ENCODE data around the gene HIF1AN. TPM values are rescaled to one million over a fixed set of nuclear protein-coding genes. Genes with fewer than 3 reads are reported as not detected.

The HIF1AN gene
- total RNA-seq, 4 donors from 2014 or later = 17.7 to 25.7 (median 21.8) TPM

DNA sequence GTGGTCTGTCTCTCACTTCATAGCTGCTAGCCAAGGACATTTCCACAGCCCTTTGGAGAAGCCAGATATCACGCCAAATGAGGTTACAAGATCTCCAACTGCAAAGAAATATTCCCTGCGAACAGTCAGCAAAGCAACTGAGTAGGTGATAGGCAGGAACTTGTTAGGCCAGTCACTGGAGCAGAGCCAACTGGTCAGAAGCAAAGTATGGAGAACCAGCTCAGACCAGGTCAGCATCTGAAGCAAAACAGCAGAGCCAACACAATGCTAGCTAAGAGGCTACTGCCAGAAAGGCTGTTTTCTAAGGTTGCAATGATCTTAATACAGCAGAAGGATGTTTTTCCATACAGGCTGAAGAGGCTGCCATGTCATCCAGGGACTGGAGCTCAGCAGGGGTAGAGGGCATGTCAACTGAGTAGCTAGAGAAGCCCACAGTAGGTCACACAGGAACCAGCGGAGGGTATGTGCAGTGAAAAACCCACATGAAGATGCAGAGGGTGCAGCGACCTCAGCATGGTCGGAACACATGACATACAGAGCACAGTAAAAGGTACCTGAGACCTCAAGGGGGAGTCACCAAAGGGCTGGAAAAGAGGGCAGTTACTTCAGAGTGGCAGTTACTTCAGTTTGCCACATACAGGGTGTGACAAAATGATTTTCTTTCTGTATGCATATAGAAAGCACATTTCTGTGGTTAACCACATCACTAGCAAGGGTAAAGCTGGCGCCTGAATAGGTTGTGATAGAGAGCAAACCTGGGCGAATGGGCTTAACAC, 25.0 kb upstream of the HIF1AN start:
- no peaks in the 10 kb centered on the region for H3K9me3 ChIP-seq
- DNase-seq = peak in 1 of 3 donors; percentile 22
- peaks cover 0 to 3% (median 0%) of the 10 kb centered on the region in 3 donors for H3K36me3 ChIP-seq
- H3K27ac ChIP-seq = peak overlapping the region in 1 of 4 donors; percentile 17
- no peak overlapping the region for H3K4me3 ChIP-seq
- H3K27me3 ChIP-seq = no peaks in the 10 kb centered on the region
- no peak for TF ChIP-seq POLR2A (IDR thresholded peaks at IDR 0.05)
- TF ChIP-seq, protein P1, sequence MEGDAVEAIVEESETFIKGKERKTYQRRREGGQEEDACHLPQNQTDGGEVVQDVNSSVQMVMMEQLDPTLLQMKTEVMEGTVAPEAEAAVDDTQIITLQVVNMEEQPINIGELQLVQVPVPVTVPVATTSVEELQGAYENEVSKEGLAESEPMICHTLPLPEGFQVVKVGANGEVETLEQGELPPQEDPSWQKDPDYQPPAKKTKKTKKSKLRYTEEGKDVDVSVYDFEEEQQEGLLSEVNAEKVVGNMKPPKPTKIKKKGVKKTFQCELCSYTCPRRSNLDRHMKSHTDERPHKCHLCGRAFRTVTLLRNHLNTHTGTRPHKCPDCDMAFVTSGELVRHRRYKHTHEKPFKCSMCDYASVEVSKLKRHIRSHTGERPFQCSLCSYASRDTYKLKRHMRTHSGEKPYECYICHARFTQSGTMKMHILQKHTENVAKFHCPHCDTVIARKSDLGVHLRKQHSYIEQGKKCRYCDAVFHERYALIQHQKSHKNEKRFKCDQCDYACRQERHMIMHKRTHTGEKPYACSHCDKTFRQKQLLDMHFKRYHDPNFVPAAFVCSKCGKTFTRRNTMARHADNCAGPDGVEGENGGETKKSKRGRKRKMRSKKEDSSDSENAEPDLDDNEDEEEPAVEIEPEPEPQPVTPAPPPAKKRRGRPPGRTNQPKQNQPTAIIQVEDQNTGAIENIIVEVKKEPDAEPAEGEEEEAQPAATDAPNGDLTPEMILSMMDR (IDR thresholded peaks at IDR 0.05) = no peak
- H3K4me1 ChIP-seq = peaks cover 0 to 4% (median 0%) of the 10 kb centered on the region in 4 donors

DNA sequence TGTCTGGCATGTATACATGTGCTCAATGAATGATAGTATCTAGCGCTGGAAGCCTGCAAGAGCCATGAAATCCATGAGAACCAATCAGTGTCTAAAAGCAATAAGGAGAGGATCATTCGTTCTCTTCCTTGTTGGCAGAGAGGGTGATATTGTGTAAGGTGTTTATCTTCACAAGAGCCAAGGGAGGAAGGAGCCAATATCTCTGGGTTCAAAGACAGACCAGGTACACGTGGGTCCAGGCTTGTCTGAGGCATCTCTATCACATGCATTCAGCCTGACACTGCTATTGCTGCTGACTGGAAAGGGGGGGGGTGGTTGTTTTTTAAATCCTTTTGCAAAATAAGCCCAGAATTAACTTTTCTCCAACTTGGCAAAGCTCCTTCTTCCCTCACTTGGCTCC, 20.1 kb upstream of the HIF1AN start:
- Histone ChIP-seq H3K4me1 (peaks cover 0 to 12% (median 2%) of the 10 kb centered on the region in 4 donors), H3K27ac (no peak overlapping the region), H3K9me3 (no peaks in the 10 kb centered on the region), H3K27me3 (no peaks in the 10 kb centered on the region), H3K4me3 (no peak overlapping the region), H3K36me3 (peaks cover 0 to 3% (median 0%) of the 10 kb centered on the region in 3 donors)
- no peak for TF ChIP-seq POLR2A (IDR thresholded peaks at IDR 0.05)
- TF ChIP-seq, protein P1 (IDR thresholded peaks at IDR 0.05) = no peak
- no peak for DNase-seq

DNA sequence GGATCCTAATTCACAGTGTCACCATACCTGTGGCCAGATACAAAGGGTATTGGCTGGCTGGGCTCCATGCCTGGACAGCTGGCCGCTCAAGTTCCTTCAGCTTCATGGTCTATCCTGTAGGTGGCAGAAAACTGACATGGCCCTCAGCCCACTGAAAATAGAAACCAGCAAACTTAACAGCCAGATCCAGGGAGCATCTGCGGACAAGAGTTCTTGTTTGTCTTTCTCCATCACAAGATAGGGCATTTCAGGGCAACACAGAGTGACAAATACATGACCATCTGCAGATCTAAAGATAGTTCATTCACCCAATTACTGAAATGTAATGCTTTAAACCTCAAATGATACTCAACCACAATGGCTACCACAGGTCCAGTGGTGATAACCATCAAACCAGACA, 18.9 kb upstream of the HIF1AN start:
- TF ChIP-seq POLR2A (IDR thresholded peaks at IDR 0.05) = no peak
- TF ChIP-seq, protein P1 (IDR thresholded peaks at IDR 0.05) = no peak
- Histone ChIP-seq H3K27ac (no peak overlapping the region), H3K4me1 (peaks cover 0 to 12% (median 2%) of the 10 kb centered on the region in 4 donors), H3K27me3 (no peaks in the 10 kb centered on the region), H3K9me3 (no peaks in the 10 kb centered on the region), H3K36me3 (peaks cover 0 to 3% (median 0%) of the 10 kb centered on the region in 3 donors), H3K4me3 (no peak overlapping the region)
- no peak for DNase-seq

DNA sequence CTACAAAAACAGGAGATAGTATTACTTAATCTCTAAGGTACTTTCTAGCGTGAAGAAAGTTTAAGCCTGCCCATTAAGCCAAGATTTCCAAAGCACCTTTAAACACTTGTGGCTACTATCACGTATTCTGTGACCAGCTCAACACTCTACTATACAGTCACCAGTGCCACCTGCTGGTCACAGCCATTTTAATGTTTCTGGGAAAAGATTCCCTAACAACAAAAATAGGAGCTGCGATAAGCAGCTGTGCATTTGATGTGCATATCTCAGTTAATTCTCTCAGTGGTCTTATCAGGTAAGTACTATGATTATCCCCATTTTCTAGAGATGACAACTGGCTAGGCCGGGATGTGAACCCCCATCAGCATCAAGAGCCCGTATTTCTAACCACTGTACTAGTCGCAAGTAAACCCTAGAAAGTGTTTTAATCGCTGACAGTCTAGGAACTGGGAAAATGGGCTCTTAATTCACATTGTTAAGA, 16.9 kb upstream of the HIF1AN start:
- H3K9me3 ChIP-seq = no peaks in the 10 kb centered on the region
- H3K4me3 ChIP-seq = peak overlapping the region in 2 of 4 donors; percentile 47 to 49
- DNase-seq = peak in 2 of 3 donors; percentile 61 to 87
- H3K4me1 ChIP-seq = peaks cover 0 to 12% (median 2%) of the 10 kb centered on the region in 4 donors
- no peaks in the 10 kb centered on the region for H3K27me3 ChIP-seq
- no peak overlapping the region for H3K27ac ChIP-seq
- H3K36me3 ChIP-seq = peaks cover 0 to 20% (median 0%) of the 10 kb centered on the region in 3 donors
- TF ChIP-seq POLR2A (IDR thresholded peaks at IDR 0.05) = no peak
- TF ChIP-seq, protein P1 (IDR thresholded peaks at IDR 0.05) = peak in 5 of 6 experiments; percentile 49 to 85 (median 76)

DNA sequence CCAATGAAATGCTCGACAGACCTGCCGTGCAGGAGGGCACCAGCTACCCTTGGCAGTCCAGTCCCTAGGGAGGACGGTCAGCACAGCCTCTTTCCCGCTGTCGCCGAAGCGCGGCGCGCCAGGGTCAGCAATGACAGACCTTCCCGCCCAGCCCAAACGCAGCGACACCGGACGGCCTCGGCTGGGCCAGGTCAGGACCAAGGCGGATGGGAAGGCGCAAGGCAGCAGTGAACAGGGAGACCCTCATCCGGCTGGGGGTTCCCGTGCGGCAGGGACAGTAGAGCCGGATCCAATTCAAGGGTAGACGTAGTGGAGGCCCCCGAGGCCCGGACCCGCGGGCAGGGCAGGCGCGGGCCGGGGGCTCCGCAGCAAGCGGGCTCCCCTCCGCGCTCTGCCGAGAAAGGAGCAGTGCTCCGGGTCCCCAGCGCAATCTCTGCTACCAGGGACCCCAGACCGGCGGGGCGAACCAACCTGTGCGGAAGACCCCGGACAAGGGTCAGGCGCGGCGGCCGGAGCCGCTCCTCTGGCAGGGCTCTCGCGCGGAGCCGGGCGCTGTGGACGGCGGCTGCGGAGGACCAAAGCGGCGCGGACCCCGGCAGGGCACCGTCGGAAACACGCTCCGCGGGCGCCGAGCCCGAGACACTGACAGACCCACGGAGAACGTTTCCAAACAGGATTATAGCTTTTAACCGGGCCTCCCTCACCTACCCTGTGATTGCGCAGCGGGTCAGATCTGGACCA, 16.3 kb upstream of the HIF1AN start, which contains the start of gene SEC31B:
SEC31B (minus strand) TSS at position 551 of the 741 bp plus-strand sequence. CDS start 2,909 bp downstream, outside the sequence.
- DNase-seq = no peak
- Histone ChIP-seq H3K4me3 (peak within 1 kb of the TSS; percentile 4 to 49 (median 34)), H3K36me3 (peaks cover 0 to 27% (median 0%) of the 10 kb centered on the region in 3 donors), H3K4me1 (peaks cover 0 to 12% (median 2%) of the 10 kb centered on the region in 4 donors), H3K27me3 (no peaks in the 10 kb centered on the region), H3K9me3 (no peaks in the 10 kb centered on the region), H3K27ac (no peak within 1 kb of the TSS)
- TF ChIP-seq, protein P1 (IDR thresholded peaks at IDR 0.05) = no peak
- no peak for TF ChIP-seq POLR2A (IDR thresholded peaks at IDR 0.05)

All from Peyer's patch (tissue), 4 donors.